HepG2 (cell line): ENCODE data around the gene B4GALT5. TPM values are rescaled to one million over a fixed set of nuclear protein-coding genes. Genes with fewer than 3 reads are reported as not detected.

Source experiments
- FOXM1 ChIP-seq: sonication (generic); formaldehyde crosslinking; IDR thresholded peaks from 2 replicates; pipeline ENCODE4 v1.5.0; 2020; ENCODE audit warnings: missing genetic modification reagents
- IRF9 ChIP-seq: sonication (generic); formaldehyde crosslinking; IDR thresholded peaks from 2 replicates; pipeline ENCODE4 v1.8.0; 2022; ENCODE audit warnings: missing genetic modification reagents, mild to moderate bottlenecking, borderline replicate concordance
- ISX ChIP-seq: sonication (generic); formaldehyde crosslinking; conservative IDR thresholded peaks from 2 replicates; pipeline ENCODE4 v1.5.0; 2020; ENCODE audit warnings: missing genetic modification reagents
- MTA3 ChIP-seq: sonication (generic); formaldehyde crosslinking; IDR thresholded peaks from 2 replicates; pipeline ENCODE4 v1.4.0; 2020; ENCODE audit warnings: missing genetic modification reagents
- MXD3 ChIP-seq: IDR thresholded peaks from 2 replicates; pipeline ENCODE4 v1.6.1; 2016; ENCODE audit warnings: mild to moderate bottlenecking, missing biosample characterization, missing genetic modification reagents
- NCOA5 ChIP-seq: sonication (generic); formaldehyde crosslinking; IDR thresholded peaks from 2 replicates; pipeline ENCODE4 v1.4.0; 2020; ENCODE audit warnings: missing genetic modification reagents
- NPAS2 ChIP-seq: sonication (generic); formaldehyde crosslinking; IDR thresholded peaks from 2 replicates; pipeline ENCODE4 v1.8.0; 2022; ENCODE audit warnings: mild to moderate bottlenecking, missing genetic modification reagents, borderline replicate concordance
- PHF21A ChIP-seq: sonication (generic); formaldehyde crosslinking; IDR thresholded peaks from 2 replicates; pipeline ENCODE4 v1.5.0; 2020; ENCODE audit warnings: mild to moderate bottlenecking, missing genetic modification reagents
- PTBP1 ChIP-seq: fragments of 200-400 bp; formaldehyde crosslinking; IDR thresholded peaks from 2 replicates; pipeline ENCODE4 v1.6.1; 2018; ENCODE audit warnings: low read length, low read depth; ENCODE audit not compliant: poor library complexity, severe bottlenecking
- RXRA ChIP-seq: sonication (generic); formaldehyde crosslinking; IDR thresholded peaks from 2 replicates; pipeline ENCODE4 v1.5.1; 2020; ENCODE audit warnings: missing genetic modification reagents
- SETDB1 ChIP-seq: sonication (generic); formaldehyde crosslinking; IDR thresholded peaks from 2 replicates; pipeline ENCODE4 v1.5.1; 2020; ENCODE audit warnings: missing genetic modification reagents, mild to moderate bottlenecking, borderline replicate concordance
- SP4 ChIP-seq: sonication (generic); formaldehyde crosslinking; IDR thresholded peaks from 2 replicates; pipeline ENCODE4 v1.8.1; 2023; ENCODE audit warnings: mild to moderate bottlenecking, missing genetic modification reagents
- ZNF24 ChIP-seq: fragments of 450-650 bp; IDR thresholded peaks from 2 replicates; pipeline ENCODE4 v1.6.1; 2017; ENCODE audit warnings: antibody characterized with exemption, mild to moderate bottlenecking
- ZNF263 ChIP-seq: sonication (generic); formaldehyde crosslinking; IDR thresholded peaks from 2 replicates; pipeline ENCODE4 v1.4.0; 2020; ENCODE audit warnings: missing genetic modification reagents
- ZNF30 ChIP-seq: sonication (generic); formaldehyde crosslinking; IDR thresholded peaks from 2 replicates; pipeline ENCODE4 v1.5.0; 2020; ENCODE audit warnings: mild to moderate bottlenecking, missing genetic modification reagents
- ZNF34 ChIP-seq: sonication (generic); formaldehyde crosslinking; IDR thresholded peaks from 2 replicates; pipeline ENCODE4 v1.4.0; 2020; ENCODE audit warnings: mild to moderate bottlenecking, missing genetic modification reagents, borderline replicate concordance
- ZNF383 ChIP-seq: sonication (generic); formaldehyde crosslinking; IDR thresholded peaks from 2 replicates; pipeline ENCODE4 v1.4.0; 2020; ENCODE audit warnings: missing genetic modification reagents, mild to moderate bottlenecking, borderline replicate concordance
- ZNF446 ChIP-seq: sonication (generic); formaldehyde crosslinking; IDR thresholded peaks from 2 replicates; pipeline ENCODE4 v1.5.0; 2020; ENCODE audit warnings: mild to moderate bottlenecking, missing genetic modification reagents
- ZNF616 ChIP-seq: sonication (generic); formaldehyde crosslinking; IDR thresholded peaks from 2 replicates; pipeline ENCODE4 v1.5.0; 2020; ENCODE audit warnings: low read depth, mild to moderate bottlenecking, missing genetic modification reagents
- ZNF691 ChIP-seq: sonication (generic); formaldehyde crosslinking; IDR thresholded peaks from 2 replicates; pipeline ENCODE4 v1.4.0; 2020; ENCODE audit warnings: missing genetic modification reagents, low read depth, mild to moderate bottlenecking, borderline replicate concordance
- ZNF790 ChIP-seq: sonication (generic); formaldehyde crosslinking; IDR thresholded peaks from 2 replicates; pipeline ENCODE4 v1.8.0; 2022; ENCODE audit warnings: missing genetic modification reagents, mild to moderate bottlenecking, borderline replicate concordance
- ZUFSP ChIP-seq: sonication (generic); formaldehyde crosslinking; IDR thresholded peaks from 2 replicates; pipeline ENCODE4 v1.9.0; 2021; ENCODE audit warnings: missing genetic modification reagents, mild to moderate bottlenecking, borderline replicate concordance
- polyA plus RNA-seq, 8 experiments: library from polyadenylated mRNA; depleted of rRNA in 3 of 8; stranded (reverse) in 7 of 8; unstranded in 1 of 8; fragments of >200 nt; fragmentation: Illumina TruSeq in 4 of 8; extraction: Trizol in 4 of 8; gene quantifications; 2 replicates each; pipeline versions ENCODE4 v1.2.1 to v1.2.3, GENCODE V29; 2011 to 2016; ENCODE audit warnings: low read depth in 4 of 8, missing spikeins in 1 of 8, mixed read lengths in 1 of 8; ENCODE audit not compliant: insufficient read depth in 1 of 8
- total RNA-seq, 5 experiments: library from RNA; depleted of rRNA; stranded (reverse); fragments of >200 nt; fragmentation: Illumina TruSeq; extraction: Trizol; gene quantifications; 2 replicates each; pipeline ENCODE4 v1.2.3, GENCODE V29; 2016; ENCODE audit warnings: low read depth in 1 of 5

Gene B4GALT5
- total and polyA plus RNA-seq, 2 of the 13 experiments (the other 11 are each of a cell fraction or from before 2014, with no cell fraction given), result 27.3 to 30.9 TPM

GRCh38 chr20:49608752-49609670 is 104.7 kb downstream of the B4GALT5 start (continued):
- TF ChIP-seq ZUFSP (CRISPR knock-in tag), result no peak
- TF ChIP-seq ZNF383 (CRISPR knock-in tag), result no peak
- TF ChIP-seq ZNF263 (CRISPR knock-in tag), result no peak
- TF ChIP-seq MXD3 (CRISPR knock-in tag), result peak; percentile 47; the same call in 1 of the 2 replicates
- TF ChIP-seq SETDB1, result no peak
- no peak for TF ChIP-seq ISX (CRISPR knock-in tag)
- no peak for TF ChIP-seq NCOA5 (CRISPR knock-in tag)
- TF ChIP-seq PTBP1, result no peak
- peak; percentile 83; the same call in 1 of the 2 replicates for TF ChIP-seq ZNF691
- peak; percentile 60; the same call in 1 of the 2 replicates for TF ChIP-seq SP4 (CRISPR knock-in tag)
- TF ChIP-seq PHF21A (CRISPR knock-in tag), result no peak; the same call in 1 of the 2 replicates
- no peak for TF ChIP-seq FOXM1 (CRISPR knock-in tag)
- no peak for TF ChIP-seq ZNF24
- 0 out of 2 replicates have a peak, but pooled peaks have one; percentile 64 for TF ChIP-seq ZNF616 (CRISPR knock-in tag)
- no peak for TF ChIP-seq NPAS2 (CRISPR knock-in tag)
- TF ChIP-seq ZNF446 (CRISPR knock-in tag), result no peak
- no peak; the same call in 1 of the 2 replicates for TF ChIP-seq RXRA (CRISPR knock-in tag)
- no peak for TF ChIP-seq ZNF790 (CRISPR knock-in tag)
- TF ChIP-seq ZNF30, result no peak
- TF ChIP-seq ZNF34, result no peak; the same call in 1 of the 2 replicates
- TF ChIP-seq IRF9 (CRISPR knock-in tag), result no peak
- TF ChIP-seq MTA3 (CRISPR knock-in tag), result no peak
